Hepatocyte (in vitro differentiated cells): Measurements from ENCODE around the gene SDK1.
"Not testable (repeated sequence)": the region's sequence is repeated elsewhere in the genome, so short reads cannot be mapped to it uniquely, and the experiment has no call there.

Experiments
- EZH2 ChIP-seq: fragments of 200-600 bp; sonication (generic); IDR thresholded peaks from 2 replicates; pipeline ENCODE4 v1.6.1; 2016; ENCODE audit warnings: antibody characterized with exemption, mild to moderate bottlenecking, borderline replicate concordance
- EZH2phosphoT487 ChIP-seq: fragments of 200-600 bp; sonication (generic); IDR thresholded peaks from one replicate; pipeline ENCODE4 v1.6.1; 2018; ENCODE audit warnings: antibody characterized with exemption, mild to moderate bottlenecking, low read depth, moderate library complexity; ENCODE audit not compliant: unreplicated experiment, severe bottlenecking
- TF ChIP-seq, protein P1 (sequence below): fragments of 200-600 bp; sonication (generic); IDR thresholded peaks from 2 replicates; pipeline ENCODE4 v1.5.1; 2016; ENCODE audit warnings: antibody characterized with exemption, mild to moderate bottlenecking; ENCODE audit not compliant: poor library complexity

DNA sequence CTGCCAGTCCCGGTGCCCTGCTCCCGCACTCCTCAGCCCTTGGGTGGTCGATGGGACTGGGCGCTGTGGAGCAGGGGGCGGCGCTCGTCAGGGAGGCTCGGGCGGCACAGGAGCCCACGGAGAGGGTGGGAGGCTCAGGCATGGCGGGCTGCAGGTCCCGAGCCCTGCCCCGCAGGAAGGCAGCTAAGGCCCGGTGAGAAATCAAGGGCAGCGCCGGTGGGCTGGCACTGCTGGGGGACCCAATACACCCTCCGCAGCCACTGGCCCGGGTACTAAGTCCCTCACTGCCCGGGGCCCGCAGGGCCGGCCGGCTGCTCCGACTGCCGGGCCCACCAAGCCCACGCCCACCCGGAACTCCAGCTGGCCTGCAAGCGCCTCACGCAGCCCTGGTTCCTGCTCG is 1012.9 kb downstream of the SDK1 start:
- TF ChIP-seq, protein P1, sequence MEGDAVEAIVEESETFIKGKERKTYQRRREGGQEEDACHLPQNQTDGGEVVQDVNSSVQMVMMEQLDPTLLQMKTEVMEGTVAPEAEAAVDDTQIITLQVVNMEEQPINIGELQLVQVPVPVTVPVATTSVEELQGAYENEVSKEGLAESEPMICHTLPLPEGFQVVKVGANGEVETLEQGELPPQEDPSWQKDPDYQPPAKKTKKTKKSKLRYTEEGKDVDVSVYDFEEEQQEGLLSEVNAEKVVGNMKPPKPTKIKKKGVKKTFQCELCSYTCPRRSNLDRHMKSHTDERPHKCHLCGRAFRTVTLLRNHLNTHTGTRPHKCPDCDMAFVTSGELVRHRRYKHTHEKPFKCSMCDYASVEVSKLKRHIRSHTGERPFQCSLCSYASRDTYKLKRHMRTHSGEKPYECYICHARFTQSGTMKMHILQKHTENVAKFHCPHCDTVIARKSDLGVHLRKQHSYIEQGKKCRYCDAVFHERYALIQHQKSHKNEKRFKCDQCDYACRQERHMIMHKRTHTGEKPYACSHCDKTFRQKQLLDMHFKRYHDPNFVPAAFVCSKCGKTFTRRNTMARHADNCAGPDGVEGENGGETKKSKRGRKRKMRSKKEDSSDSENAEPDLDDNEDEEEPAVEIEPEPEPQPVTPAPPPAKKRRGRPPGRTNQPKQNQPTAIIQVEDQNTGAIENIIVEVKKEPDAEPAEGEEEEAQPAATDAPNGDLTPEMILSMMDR: not testable (repeated sequence)
- TF ChIP-seq EZH2, EZH2phosphoT487: not testable (repeated sequence)
